HepG2 (cell line): ENCODE results near the gene LIMS2. TPM values are rescaled to one million over a fixed set of nuclear protein-coding genes. Genes with fewer than 3 reads are reported as not detected.

Source experiments
- ATAC-seq: fragments of 200-7000 bp; cut with Tn5 transposase; 3 replicates; pipeline ENCODE4 v1.9.1; 2020; ENCODE audit warnings: mild to moderate bottlenecking, moderate library complexity
- BruUV-seq: library from RNA; stranded (reverse); fragments of 400-500 nt; replicated peaks from 2 replicates; lab custom pipeline; 2021; lab: Mats Ljungman, UMichigan
- CTCF ChIA-PET: fragments of 300-600 bp; formaldehyde crosslinking; extraction: SDS; loops from one replicate; lab custom pipeline; 2021; ENCODE audit warnings: low total read pairs, inconsistent platforms, low intra/inter-chr PET ratio; lab: Yijun Ruan, JAX
- POLR2A ChIA-PET: fragments of 350-600 bp; sonication (Branson Sonifier 250); formaldehyde crosslinking; loops from one replicate; lab custom pipeline; 2020; ENCODE audit warnings: antibody characterized with exemption, inconsistent platforms; lab: Yijun Ruan, JAX
- DNase-seq: peaks from one replicate; pipeline ENCODE4 v3.0.0-alpha.2; 2015; ENCODE audit warnings: low spot score
- FAIRE-seq: peaks from 3 replicates; lab custom pipeline; 2011; peaks lifted over from hg19 to GRCh38; lab: Jason Lieb, UNC
- H2AFZ ChIP-seq: one replicate; pipeline ENCODE4 v1.6.1; 2011; ENCODE audit warnings: low read length, inconsistent platforms
- H3K27ac ChIP-seq: fragments of 300-600 bp; 3 replicates; pipeline ENCODE4 v1.8.0; 2011; ENCODE audit warnings: mixed run types, mild to moderate bottlenecking, mixed read lengths, low read length, inconsistent platforms; ENCODE audit not compliant: insufficient read depth; ENCODE audit errors: extremely low read length
- H3K27me3 ChIP-seq, 2 experiments: fragments of 200-600 bp in 1 of 2; 2 replicates in 1 of 2; 3 replicates in 1 of 2; pipeline versions ENCODE4 v1.6.0 to v1.8.0; 2011; ENCODE audit warnings: low read length in 2 of 2, mild to moderate bottlenecking in 2 of 2, moderate library complexity in 2 of 2, inconsistent platforms in 1 of 2; ENCODE audit not compliant: insufficient read depth in 2 of 2, control insufficient read depth in 1 of 2
- H3K36me3 ChIP-seq, 2 experiments: fragments of 200-600 bp in 1 of 2; replicated peaks in 1 of 2; 2 replicates in 1 of 2; 3 replicates in 1 of 2; pipeline versions ENCODE4 v1.5.1 to v1.8.0; 2011; ENCODE audit warnings: low read length in 2 of 2, inconsistent platforms in 1 of 2; ENCODE audit not compliant: insufficient read depth in 2 of 2, control insufficient read depth in 1 of 2
- H3K4me1 ChIP-seq: 2 replicates; pipeline ENCODE4 v1.5.1; 2012; ENCODE audit warnings: low read length, inconsistent platforms; ENCODE audit not compliant: insufficient read depth
- H3K4me2 ChIP-seq: 2 replicates; pipeline ENCODE4 v1.6.0; 2011; ENCODE audit warnings: low read depth, low read length, inconsistent platforms
- H3K4me3 ChIP-seq, 3 experiments: fragments of 200-600 bp in 1 of 3; sonication (generic), shearing (Covaris generic) in 1 of 3; replicated peaks in 1 of 3; 2 replicates each; pipeline ENCODE4 v1.5.1; 2011 to 2016; ENCODE audit warnings: low read length in 3 of 3, inconsistent platforms in 2 of 3, low read depth in 2 of 3, mild to moderate bottlenecking in 2 of 3, control low read depth in 1 of 3, mixed read lengths in 1 of 3; ENCODE audit not compliant: insufficient read depth in 1 of 3
- H3K79me2 ChIP-seq: one replicate; pipeline ENCODE4 v1.6.1; 2011; ENCODE audit warnings: low read length, inconsistent platforms; ENCODE audit not compliant: insufficient read depth
- H3K9ac ChIP-seq: 2 replicates; pipeline ENCODE4 v1.6.0; 2011; ENCODE audit warnings: mild to moderate bottlenecking, low read depth, low read length, inconsistent platforms; ENCODE audit not compliant: insufficient read depth
- H3K9me3 ChIP-seq: 2 replicates; pipeline ENCODE4 v1.5.1; 2012; ENCODE audit warnings: mild to moderate bottlenecking, low read length
- H4K20me1 ChIP-seq: 2 replicates; pipeline ENCODE4 v1.6.0; 2011; ENCODE audit warnings: inconsistent platforms, mild to moderate bottlenecking, low read length, moderate library complexity; ENCODE audit not compliant: insufficient read depth
- CREB3 ChIP-seq: sonication (generic); formaldehyde crosslinking; IDR thresholded peaks from 2 replicates; pipeline ENCODE4 v1.5.0; 2020; ENCODE audit warnings: missing genetic modification reagents
- KAT2B ChIP-seq: fragments of 150-350 bp; IDR thresholded peaks from 2 replicates; pipeline ENCODE4 v1.6.1; 2014; ENCODE audit warnings: low read depth, low read length, borderline replicate concordance
- NCOA2 ChIP-seq: sonication (generic); formaldehyde crosslinking; IDR thresholded peaks from 2 replicates; pipeline ENCODE4 v1.8.0; 2022; ENCODE audit warnings: inconsistent platforms
- NR2F6 ChIP-seq, 2 experiments: IDR thresholded peaks; 2 replicates each; pipeline ENCODE4 v1.6.1; 2016; ENCODE audit warnings: antibody characterized with exemption in 1 of 2, mild to moderate bottlenecking in 1 of 2
- PPARG ChIP-seq: conservative IDR thresholded peaks from 2 replicates; pipeline ENCODE4 v1.6.1; 2016; ENCODE audit warnings: missing biosample characterization, missing genetic modification reagents
- PRPF4 ChIP-seq: fragments of 200-400 bp; formaldehyde crosslinking; IDR thresholded peaks from 2 replicates; pipeline ENCODE4 v1.6.1; 2016; ENCODE audit warnings: low read length, low read depth; ENCODE audit not compliant: poor library complexity, severe bottlenecking
- SP2 ChIP-seq: sonication (generic); formaldehyde crosslinking; IDR thresholded peaks from 2 replicates; pipeline ENCODE4 v1.5.1; 2020; ENCODE audit warnings: mild to moderate bottlenecking, missing genetic modification reagents
- TBX2 ChIP-seq: sonication (generic); formaldehyde crosslinking; IDR thresholded peaks from 2 replicates; pipeline ENCODE4 v1.5.0; 2020; ENCODE audit warnings: missing genetic modification reagents, mild to moderate bottlenecking, borderline replicate concordance
- ZNF720 ChIP-seq: sonication (generic); formaldehyde crosslinking; IDR thresholded peaks from 2 replicates; pipeline ENCODE4 v1.4.0; 2020; ENCODE audit warnings: missing genetic modification reagents
- WGBS: methylation state at CpG from one replicate; pipeline ENCODE4 v1.1.6; 2017; ENCODE audit warnings: low lambda C conversion rate; 5-methylcytosine and 5-hydroxymethylcytosine counted together
- in situ Hi-C: cut with HindIII; loops from 2 replicates; pipeline ENCODE4 v1.10.0; 2017; ENCODE audit warnings: low pct_unique_long_range_greater_than_20kb; ENCODE audit not compliant: extremely low pct_ligation_motif_present
- intact Hi-C: fragments of 100-400 bp; cut with micrococcal nuclease; formaldehyde crosslinking; loops from one replicate; pipeline ENCODE4 v1.10.0; 2022; ENCODE audit not compliant: unreplicated experiment
- polyA plus RNA-seq, 8 experiments: library from polyadenylated mRNA; depleted of rRNA in 3 of 8; stranded (reverse) in 7 of 8; unstranded in 1 of 8; fragments of >200 nt; fragmentation: Illumina TruSeq in 4 of 8; extraction: Trizol in 4 of 8; gene quantifications; 2 replicates each; pipeline versions ENCODE4 v1.2.1 to v1.2.3, GENCODE V29; 2011 to 2016; ENCODE audit warnings: low read depth in 4 of 8, missing spikeins in 1 of 8, mixed read lengths in 1 of 8; ENCODE audit not compliant: insufficient read depth in 1 of 8
- total RNA-seq, 5 experiments: library from RNA; depleted of rRNA; stranded (reverse); fragments of >200 nt; fragmentation: Illumina TruSeq; extraction: Trizol; gene quantifications; 2 replicates each; pipeline ENCODE4 v1.2.3, GENCODE V29; 2016; ENCODE audit warnings: low read depth in 1 of 5
- TF ChIP-seq, protein P1 (sequence below): sonication (generic); formaldehyde crosslinking; IDR thresholded peaks from 2 replicates; pipeline ENCODE4 v1.5.0; 2020; ENCODE audit warnings: mild to moderate bottlenecking, missing genetic modification reagents

LIMS2 gene
- total and polyA plus RNA-seq, 2 of the 13 experiments (the other 11 are each of a cell fraction or from before 2014, with no cell fraction given), result 1.0 to 1.9 TPM

DNA sequence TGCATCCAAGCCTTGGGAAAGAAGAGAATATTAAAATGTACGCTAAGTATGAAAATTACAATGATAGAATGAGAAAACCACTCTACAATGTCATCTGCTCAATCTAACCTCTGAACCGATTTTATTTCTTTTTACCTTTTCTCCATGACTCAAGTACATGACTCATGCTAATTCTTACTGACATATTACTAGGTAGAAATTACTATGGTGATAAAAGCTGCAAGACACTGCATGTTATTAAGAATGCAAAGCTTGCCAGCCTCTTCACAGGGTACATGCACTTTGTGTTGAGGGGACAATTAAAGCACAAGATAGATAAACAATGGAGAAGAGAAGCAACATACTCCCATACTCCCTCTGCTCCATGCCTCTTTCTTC lies 46.6 kb upstream of the LIMS2 start:
- Histone ChIP-seq H3K27me3 (no peaks in the 10 kb centered on the region), H3K36me3 (peaks cover 17 to 61% of the 10 kb centered on the region in 2 experiments), H4K20me1 (no peaks in the 10 kb centered on the region), H3K4me3 (no peak overlapping the region), H2AFZ (no peak overlapping the region), H3K4me2 (no peak overlapping the region), H3K9me3 (no peaks in the 10 kb centered on the region), H3K27ac (no peak overlapping the region), H3K9ac (no peak overlapping the region), H3K79me2 (no peaks in the 10 kb centered on the region), H3K4me1 (peaks cover 7% of the 10 kb centered on the region)
- DNase-seq (no peak), FAIRE-seq (no peak), ATAC-seq (no peak)
- ChIA-PET POLR2A (no interaction called here), CTCF (no interaction called here)
- BruUV-seq, result no TSS peak
- in situ Hi-C loops (no loop called here), intact Hi-C loops (no loop called here)
- WGBS, result 97% methylated on average over 2 of the region's 2 CpGs
- TF ChIP-seq, protein P1, sequence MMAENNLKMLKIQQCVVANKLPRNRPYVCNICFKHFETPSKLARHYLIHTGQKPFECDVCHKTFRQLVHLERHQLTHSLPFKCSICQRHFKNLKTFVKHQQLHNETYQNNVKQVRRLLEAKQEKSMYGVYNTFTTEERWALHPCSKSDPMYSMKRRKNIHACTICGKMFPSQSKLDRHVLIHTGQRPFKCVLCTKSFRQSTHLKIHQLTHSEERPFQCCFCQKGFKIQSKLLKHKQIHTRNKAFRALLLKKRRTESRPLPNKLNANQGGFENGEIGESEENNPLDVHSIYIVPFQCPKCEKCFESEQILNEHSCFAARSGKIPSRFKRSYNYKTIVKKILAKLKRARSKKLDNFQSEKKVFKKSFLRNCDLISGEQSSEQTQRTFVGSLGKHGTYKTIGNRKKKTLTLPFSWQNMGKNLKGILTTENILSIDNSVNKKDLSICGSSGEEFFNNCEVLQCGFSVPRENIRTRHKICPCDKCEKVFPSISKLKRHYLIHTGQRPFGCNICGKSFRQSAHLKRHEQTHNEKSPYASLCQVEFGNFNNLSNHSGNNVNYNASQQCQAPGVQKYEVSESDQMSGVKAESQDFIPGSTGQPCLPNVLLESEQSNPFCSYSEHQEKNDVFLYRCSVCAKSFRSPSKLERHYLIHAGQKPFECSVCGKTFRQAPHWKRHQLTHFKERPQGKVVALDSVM (CRISPR knock-in tag), result no peak
- TF ChIP-seq CREB3 (CRISPR knock-in tag) (no peak), KAT2B (no peak), SP2 (CRISPR knock-in tag) (no peak), ZNF720 (CRISPR knock-in tag) (no peak), NR2F6 (IDR thresholded peaks at IDR 0.05) (no peak), NR2F6 (CRISPR knock-in tag; IDR thresholded peaks at IDR 0.05) (no peak), PPARG (CRISPR knock-in tag) (no peak), NCOA2 (CRISPR knock-in tag) (no peak), PRPF4 (no peak), TBX2 (CRISPR knock-in tag) (no peak)
